Measurements from ENCODE around the gene ACSM2B.
"Not testable (repeated sequence)": the region's sequence is repeated elsewhere in the genome, so short reads cannot be mapped to it uniquely, and the experiment has no call there.

ACSM2B gene

DNA sequence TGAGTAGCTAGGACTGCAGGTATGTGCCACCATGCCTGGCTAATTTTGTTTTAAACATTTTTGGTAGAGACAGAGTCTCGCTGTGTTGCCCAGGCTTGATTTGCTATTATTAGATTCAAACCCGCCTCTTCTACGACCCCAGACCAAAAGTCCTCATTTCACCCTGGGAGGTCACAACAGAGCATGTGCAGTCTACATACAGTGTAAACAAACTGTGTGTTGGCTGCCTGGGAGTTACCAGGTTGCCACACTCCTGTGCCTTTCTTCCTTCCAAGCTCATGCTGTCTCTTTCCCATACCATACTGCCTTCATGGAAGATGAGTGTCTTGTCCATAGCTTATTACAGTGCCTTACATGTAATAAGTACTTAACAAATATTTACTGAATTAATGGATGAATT is 11.9 kb downstream of the ACSM2B start:
- not testable (repeated sequence) for H3K79me1 ChIP-seq (ENCODE audit: low read depth, low read length)

GRCh38 chr16:20555628-20556027 is 20.5 kb downstream of the ACSM2B start:
- not testable (repeated sequence) for H3K14ac ChIP-seq (ENCODE audit: low read length); H3K23ac ChIP-seq (ENCODE audit: low read depth, low read length, poor library complexity); H4K8ac ChIP-seq (ENCODE audit: low read depth, low read length); H2AK5ac ChIP-seq (ENCODE audit: low read depth, low read length); H2AFZ ChIP-seq (ENCODE audit: low read length); H4K91ac ChIP-seq (ENCODE audit: low read depth, low read length, poor library complexity); DNase-seq (ENCODE audit: low spot score); H3K27ac ChIP-seq (replicated peaks; ENCODE audit: low read length); H3K4me1 ChIP-seq (ENCODE audit: control insufficient read depth in 2 of 2, insufficient read depth in 1 of 2, low read depth in 1 of 2, low read length in 2 of 2); H3K4me2 ChIP-seq (ENCODE audit: insufficient read depth, low read length, poor library complexity, severe bottlenecking); H3K9me3 ChIP-seq (replicated peaks in 1 of 2; ENCODE audit: control insufficient read depth in 2 of 2, insufficient read depth in 1 of 2, low read depth in 1 of 2, low read length in 2 of 2); H3K27me3 ChIP-seq (ENCODE audit: control insufficient read depth in 3 of 3, insufficient read depth in 3 of 3, low read depth in 1 of 3, low read length in 3 of 3); H3K4ac ChIP-seq (ENCODE audit: low read length); H2BK12ac ChIP-seq (ENCODE audit: low read length); H2BK15ac ChIP-seq (ENCODE audit: low read length); H2BK5ac ChIP-seq (ENCODE audit: low read length); H2BK120ac ChIP-seq (ENCODE audit: low read depth, low read length); H3K79me1 ChIP-seq (ENCODE audit: low read depth, low read length); H3K9ac ChIP-seq (ENCODE audit: low read depth, low read length, poor library complexity); H3K18ac ChIP-seq (ENCODE audit: low read length); H3K4me3 ChIP-seq (ENCODE audit: low read length in 2 of 2); H3K36me3 ChIP-seq (replicated peaks in 1 of 2; ENCODE audit: control insufficient read depth in 2 of 2, insufficient read depth in 2 of 2, low read length in 2 of 2)
- WGBS, 2 donors (ENCODE audit: extremely low coverage in 2 of 2, insufficient read length in 2 of 2, insufficient replicate concordance in 1 of 2), result no CpG with 5 or more reads among the region's 2 CpGs

More for the DNA sequence above, 11.9 kb downstream of the ACSM2B start:
- H3K4me2 ChIP-seq (ENCODE audit: insufficient read depth, low read length, poor library complexity, severe bottlenecking); DNase-seq (ENCODE audit: low spot score); H3K14ac ChIP-seq (ENCODE audit: low read length); H2BK5ac ChIP-seq (ENCODE audit: low read length); H4K8ac ChIP-seq (ENCODE audit: low read depth, low read length); H3K18ac ChIP-seq (ENCODE audit: low read length); H3K27me3 ChIP-seq (ENCODE audit: control insufficient read depth in 3 of 3, insufficient read depth in 3 of 3, low read depth in 1 of 3, low read length in 3 of 3); H4K91ac ChIP-seq (ENCODE audit: low read depth, low read length, poor library complexity); H2BK120ac ChIP-seq (ENCODE audit: low read depth, low read length); H3K23ac ChIP-seq (ENCODE audit: low read depth, low read length, poor library complexity); H3K4ac ChIP-seq (ENCODE audit: low read length); H2BK15ac ChIP-seq (ENCODE audit: low read length); H2AFZ ChIP-seq (ENCODE audit: low read length); H3K9ac ChIP-seq (ENCODE audit: low read depth, low read length, poor library complexity); H3K4me1 ChIP-seq (ENCODE audit: control insufficient read depth in 2 of 2, insufficient read depth in 1 of 2, low read depth in 1 of 2, low read length in 2 of 2); H3K9me3 ChIP-seq (replicated peaks in 1 of 2; ENCODE audit: control insufficient read depth in 2 of 2, insufficient read depth in 1 of 2, low read depth in 1 of 2, low read length in 2 of 2); H2BK12ac ChIP-seq (ENCODE audit: low read length); H3K4me3 ChIP-seq (ENCODE audit: low read length in 2 of 2); H2AK5ac ChIP-seq (ENCODE audit: low read depth, low read length); H3K27ac ChIP-seq (replicated peaks; ENCODE audit: low read length); H3K36me3 ChIP-seq (replicated peaks in 1 of 2; ENCODE audit: control insufficient read depth in 2 of 2, insufficient read depth in 2 of 2, low read length in 2 of 2): not testable (repeated sequence)
- no CpG with 5 or more reads among the region's 3 CpGs for WGBS, 2 donors (ENCODE audit: extremely low coverage in 2 of 2, insufficient read length in 2 of 2, insufficient replicate concordance in 1 of 2)

DNA sequence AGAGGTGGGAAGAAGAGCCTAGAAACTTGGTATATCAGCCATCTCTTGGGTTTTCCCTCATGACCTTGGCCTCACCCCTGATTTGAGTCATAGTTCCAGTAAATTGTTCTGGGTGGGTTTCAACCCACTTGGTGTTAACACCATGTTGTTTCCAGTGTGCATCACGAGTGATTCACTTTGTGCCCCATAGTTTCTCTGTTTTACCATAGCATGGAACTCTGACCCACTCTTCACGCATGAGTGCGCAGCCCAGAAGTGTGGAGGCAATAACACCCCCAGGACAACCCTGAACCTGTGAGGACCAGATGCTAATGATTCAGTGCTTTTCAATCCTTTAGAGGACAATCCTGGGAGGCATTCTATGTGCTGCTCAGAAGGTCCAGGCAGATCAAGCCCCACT is 21.5 kb downstream of the ACSM2B start:
- H2BK5ac ChIP-seq (ENCODE audit: low read length); H3K27ac ChIP-seq (replicated peaks; ENCODE audit: low read length); H3K4ac ChIP-seq (ENCODE audit: low read length); H3K23ac ChIP-seq (ENCODE audit: low read depth, low read length, poor library complexity); H3K27me3 ChIP-seq (ENCODE audit: control insufficient read depth in 3 of 3, insufficient read depth in 3 of 3, low read depth in 1 of 3, low read length in 3 of 3); H3K36me3 ChIP-seq (replicated peaks in 1 of 2; ENCODE audit: control insufficient read depth in 2 of 2, insufficient read depth in 2 of 2, low read length in 2 of 2); DNase-seq (ENCODE audit: low spot score); H4K91ac ChIP-seq (ENCODE audit: low read depth, low read length, poor library complexity); H3K4me2 ChIP-seq (ENCODE audit: insufficient read depth, low read length, poor library complexity, severe bottlenecking); H3K9ac ChIP-seq (ENCODE audit: low read depth, low read length, poor library complexity); H3K9me3 ChIP-seq (replicated peaks in 1 of 2; ENCODE audit: control insufficient read depth in 2 of 2, insufficient read depth in 1 of 2, low read depth in 1 of 2, low read length in 2 of 2); H2AK5ac ChIP-seq (ENCODE audit: low read depth, low read length); H3K4me1 ChIP-seq (ENCODE audit: control insufficient read depth in 2 of 2, insufficient read depth in 1 of 2, low read depth in 1 of 2, low read length in 2 of 2); H2BK15ac ChIP-seq (ENCODE audit: low read length); H2BK120ac ChIP-seq (ENCODE audit: low read depth, low read length); H2BK12ac ChIP-seq (ENCODE audit: low read length); H4K8ac ChIP-seq (ENCODE audit: low read depth, low read length); H3K14ac ChIP-seq (ENCODE audit: low read length); H3K79me1 ChIP-seq (ENCODE audit: low read depth, low read length); H3K18ac ChIP-seq (ENCODE audit: low read length); H2AFZ ChIP-seq (ENCODE audit: low read length); H3K4me3 ChIP-seq (ENCODE audit: low read length in 2 of 2): not testable (repeated sequence)
- no CpG with 5 or more reads among the region's 3 CpGs for WGBS, 2 donors (ENCODE audit: extremely low coverage in 2 of 2, insufficient read length in 2 of 2, insufficient replicate concordance in 1 of 2)

DNA sequence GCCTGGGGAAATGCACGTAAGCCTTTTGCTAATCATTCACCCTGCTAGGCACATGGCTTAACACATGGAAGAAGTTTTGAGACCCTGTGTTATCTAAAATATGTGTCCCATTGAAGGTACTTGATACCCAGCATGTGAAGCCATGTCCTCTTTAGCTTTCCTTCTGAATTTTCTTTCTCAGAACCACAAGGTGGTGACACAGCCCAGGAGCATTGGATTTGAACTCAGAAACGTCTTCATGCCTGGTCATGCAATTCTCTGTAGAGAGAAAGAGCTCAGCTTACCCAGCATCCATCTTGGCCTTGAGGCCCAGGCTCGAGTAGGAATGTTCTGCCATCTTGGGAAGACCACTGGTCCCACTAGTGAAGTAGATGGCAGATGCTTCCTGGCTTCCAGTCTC is 22.7 kb downstream of the ACSM2B start:
- not testable (repeated sequence) for H3K27ac ChIP-seq (replicated peaks; ENCODE audit: low read length); H2BK12ac ChIP-seq (ENCODE audit: low read length); H3K36me3 ChIP-seq (replicated peaks in 1 of 2; ENCODE audit: control insufficient read depth in 2 of 2, insufficient read depth in 2 of 2, low read length in 2 of 2); H4K8ac ChIP-seq (ENCODE audit: low read depth, low read length); H2BK5ac ChIP-seq (ENCODE audit: low read length); H3K4ac ChIP-seq (ENCODE audit: low read length); H2AFZ ChIP-seq (ENCODE audit: low read length); H3K9me3 ChIP-seq (replicated peaks in 1 of 2; ENCODE audit: control insufficient read depth in 2 of 2, insufficient read depth in 1 of 2, low read depth in 1 of 2, low read length in 2 of 2); H3K9ac ChIP-seq (ENCODE audit: low read depth, low read length, poor library complexity); H3K14ac ChIP-seq (ENCODE audit: low read length); DNase-seq (ENCODE audit: low spot score); H3K4me2 ChIP-seq (ENCODE audit: insufficient read depth, low read length, poor library complexity, severe bottlenecking); H3K79me1 ChIP-seq (ENCODE audit: low read depth, low read length); H2BK15ac ChIP-seq (ENCODE audit: low read length); H2AK5ac ChIP-seq (ENCODE audit: low read depth, low read length); H3K18ac ChIP-seq (ENCODE audit: low read length); H3K23ac ChIP-seq (ENCODE audit: low read depth, low read length, poor library complexity); H3K4me1 ChIP-seq (ENCODE audit: control insufficient read depth in 2 of 2, insufficient read depth in 1 of 2, low read depth in 1 of 2, low read length in 2 of 2); H3K27me3 ChIP-seq (ENCODE audit: control insufficient read depth in 3 of 3, insufficient read depth in 3 of 3, low read depth in 1 of 3, low read length in 3 of 3); H3K4me3 ChIP-seq (ENCODE audit: low read length in 2 of 2); H4K91ac ChIP-seq (ENCODE audit: low read depth, low read length, poor library complexity); H2BK120ac ChIP-seq (ENCODE audit: low read depth, low read length)
- no CpG with 5 or more reads among the region's 3 CpGs for WGBS, 2 donors (ENCODE audit: extremely low coverage in 2 of 2, insufficient read length in 2 of 2, insufficient replicate concordance in 1 of 2)
